WTC11 (cell line): Measurements from ENCODE around the gene SOX5. TPM values are rescaled to one million over a fixed set of nuclear protein-coding genes. Genes with fewer than 3 reads are reported as not detected.

Experiments used
- ATAC-seq: fragments of 200-7000 bp; cut with Tn5 transposase; 2 replicates; pipeline ENCODE4 v1.10.0; 2021; ENCODE audit warnings: mild to moderate bottlenecking, moderate library complexity
- CTCF ChIA-PET: fragments of 300-600 bp; sonication (Branson Sonifier 250); formaldehyde crosslinking; loops from one replicate; lab custom pipeline; 2021; ENCODE audit warnings: antibody characterized with exemption; lab: Charles Lee
- POLR2A ChIA-PET: fragments of 350-600 bp; sonication (Branson Sonifier 250); formaldehyde crosslinking; loops from one replicate; lab custom pipeline; 2021; ENCODE audit warnings: antibody characterized with exemption; lab: Charles Lee
- DNase-seq: peaks from one replicate; pipeline ENCODE4 v3.0.0; 2021; ENCODE audit warnings: low spot score
- H3K27ac Mint-ChIP-seq: 2 replicates; pipeline ENCODE4 v1.8.0; 2021; ENCODE audit warnings: mixed read lengths
- H3K27me3 Mint-ChIP-seq: 2 replicates; pipeline ENCODE4 v1.8.0; 2021; ENCODE audit warnings: low read depth, mild to moderate bottlenecking, moderate library complexity, mixed read lengths
- H3K36me3 Mint-ChIP-seq: 2 replicates; pipeline ENCODE4 v1.8.0; 2021; ENCODE audit warnings: mixed read lengths
- H3K4me1 Mint-ChIP-seq: 2 replicates; pipeline ENCODE4 v1.8.0; 2022; ENCODE audit warnings: mixed read lengths
- H3K4me3 Mint-ChIP-seq: 2 replicates; pipeline ENCODE4 v1.8.0; 2021; ENCODE audit warnings: mild to moderate bottlenecking, moderate library complexity, mixed read lengths
- H3K9me3 Mint-ChIP-seq: 2 replicates; pipeline ENCODE4 v1.8.0; 2021; ENCODE audit warnings: mixed read lengths
- CBFB ChIP-seq: sonication (generic); formaldehyde crosslinking; IDR thresholded peaks from 2 replicates; pipeline ENCODE4 v1.8.1; 2022; ENCODE audit warnings: mild to moderate bottlenecking, low read depth, missing genetic modification reagents
- ETV6 ChIP-seq: sonication (generic); formaldehyde crosslinking; IDR thresholded peaks from 2 replicates; pipeline ENCODE4 v1.8.1; 2022; ENCODE audit warnings: mild to moderate bottlenecking, missing genetic modification reagents
- HMGA2 ChIP-seq: fragments of 250-450 bp; sonication (Bioruptor Pico); IDR thresholded peaks from 2 replicates; pipeline ENCODE4 v1.4.0; 2021; ENCODE audit warnings: mild to moderate bottlenecking, moderate library complexity
- KAT7 ChIP-seq: sonication (generic); formaldehyde crosslinking; IDR thresholded peaks from 2 replicates; pipeline ENCODE4 v1.8.1; 2023; ENCODE audit warnings: missing genetic modification reagents, mild to moderate bottlenecking, borderline replicate concordance
- NFATC4 ChIP-seq: fragments of 250-450 bp; sonication (Bioruptor Pico); IDR thresholded peaks from 2 replicates; pipeline ENCODE4 v1.9.0; 2021; ENCODE audit warnings: mild to moderate bottlenecking
- SMAD4 ChIP-seq: sonication (generic); formaldehyde crosslinking; IDR thresholded peaks from 2 replicates; pipeline ENCODE4 v1.8.0; 2022; ENCODE audit warnings: mild to moderate bottlenecking, missing genetic modification reagents
- TCF7 ChIP-seq: sonication (generic); formaldehyde crosslinking; IDR thresholded peaks from 2 replicates; pipeline ENCODE4 v1.8.0; 2022; ENCODE audit warnings: mild to moderate bottlenecking, low read depth, missing genetic modification reagents, moderate library complexity
- TEAD4 ChIP-seq: sonication (generic); formaldehyde crosslinking; IDR thresholded peaks from 2 replicates; pipeline ENCODE4 v1.8.0; 2022; ENCODE audit warnings: mild to moderate bottlenecking, missing genetic modification reagents
- ZNF138 ChIP-seq: sonication (generic); formaldehyde crosslinking; conservative IDR thresholded peaks from 2 replicates; pipeline ENCODE4 v1.8.1; 2022; ENCODE audit warnings: mild to moderate bottlenecking, moderate library complexity, missing genetic modification reagents
- ZNF219 ChIP-seq: sonication (generic); formaldehyde crosslinking; IDR thresholded peaks from 2 replicates; pipeline ENCODE4 v1.8.0; 2023; ENCODE audit warnings: missing genetic modification reagents, mild to moderate bottlenecking, borderline replicate concordance
- ZNF263 ChIP-seq: sonication (generic); formaldehyde crosslinking; IDR thresholded peaks from 2 replicates; pipeline ENCODE4 v1.8.1; 2022; ENCODE audit warnings: low read depth, mild to moderate bottlenecking, moderate library complexity, missing genetic modification reagents
- ZNF396 ChIP-seq: fragments of 250-450 bp; sonication (Bioruptor Pico); IDR thresholded peaks from 2 replicates; pipeline ENCODE4 v1.8.0; 2021; ENCODE audit warnings: mild to moderate bottlenecking, moderate library complexity, borderline replicate concordance
- ZNF416 ChIP-seq: fragments of 250-450 bp; sonication (Bioruptor Pico); IDR thresholded peaks from 2 replicates; pipeline ENCODE4 v1.9.0; 2021; ENCODE audit warnings: mild to moderate bottlenecking, inconsistent platforms
- ZNF423 ChIP-seq: fragments of 250-450 bp; sonication (Bioruptor Pico); IDR thresholded peaks from 2 replicates; pipeline ENCODE4 v2.1.2; 2022; ENCODE audit warnings: mild to moderate bottlenecking, moderate library complexity
- total RNA-seq: library from RNA; stranded (reverse); gene quantifications from 3 replicates; pipeline ENCODE4 v1.2.3, GENCODE V29; 2021
- TF ChIP-seq, protein P1 (sequence below): sonication (generic); formaldehyde crosslinking; IDR thresholded peaks from 2 replicates; pipeline ENCODE4 v1.8.1; 2022; ENCODE audit warnings: missing genetic modification reagents, borderline replicate concordance
- TF ChIP-seq, protein P2 (sequence below): fragments of 250-450 bp; sonication (Bioruptor Pico); IDR thresholded peaks from 2 replicates; pipeline ENCODE4 v2.1.2; 2022; ENCODE audit warnings: mild to moderate bottlenecking, moderate library complexity
- TF ChIP-seq, protein P3 (sequence below): sonication (generic); formaldehyde crosslinking; IDR thresholded peaks from 2 replicates; pipeline ENCODE4 v1.8.0; 2023; ENCODE audit warnings: mild to moderate bottlenecking, missing genetic modification reagents
- TF ChIP-seq, protein P4 (sequence below): fragments of 250-450 bp; sonication (Bioruptor Pico); conservative IDR thresholded peaks from 2 replicates; pipeline ENCODE4 v1.9.0; 2021; ENCODE audit warnings: mild to moderate bottlenecking
- TF ChIP-seq, protein P5 (sequence below): sonication (generic); formaldehyde crosslinking; IDR thresholded peaks from 2 replicates; pipeline ENCODE4 v1.8.1; 2023; ENCODE audit warnings: mild to moderate bottlenecking, missing genetic modification reagents, moderate library complexity
- TF ChIP-seq, protein P6 (sequence below): fragments of 250-450 bp; sonication (Bioruptor Pico); IDR thresholded peaks from 2 replicates; pipeline ENCODE4 v1.9.0; 2021; ENCODE audit warnings: mild to moderate bottlenecking

The SOX5 gene
- total RNA-seq, 1 experiment from 2014 or later, result 2.3 TPM

DNA sequence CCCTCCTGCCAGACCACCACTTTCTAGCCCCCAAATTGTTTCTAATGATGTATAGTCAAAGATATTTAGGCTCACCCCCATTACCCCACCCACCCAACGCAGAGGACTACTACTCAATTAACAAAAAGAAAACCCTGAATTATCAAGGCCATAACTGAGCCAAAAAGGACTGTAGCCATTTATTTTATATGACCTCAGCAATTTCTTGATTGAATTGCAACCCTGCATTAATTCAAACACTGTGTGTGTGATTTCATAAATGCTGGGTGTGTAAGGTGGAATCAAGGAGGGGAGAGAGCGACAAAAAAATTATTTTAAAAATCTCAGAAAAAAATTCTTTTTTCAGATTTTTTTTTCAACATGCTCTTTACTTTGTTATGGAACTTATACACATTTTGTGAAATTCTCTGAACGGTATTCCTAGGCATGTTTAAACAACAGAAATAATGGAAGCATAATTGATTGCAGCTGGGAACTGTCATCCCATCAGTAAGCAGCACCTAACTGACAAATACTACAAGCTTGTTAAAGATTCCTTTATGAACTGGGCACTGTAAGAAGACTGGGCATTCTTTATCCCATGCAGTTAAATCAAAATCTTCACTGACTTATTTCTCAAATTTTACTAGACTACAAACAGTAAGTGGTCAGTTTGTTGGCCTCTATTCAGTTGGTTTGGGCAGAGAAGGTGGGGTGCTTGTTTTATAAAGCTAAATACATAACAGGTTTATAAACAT is 179.1 kb downstream of the SOX5 start:
- TF ChIP-seq, protein P1, sequence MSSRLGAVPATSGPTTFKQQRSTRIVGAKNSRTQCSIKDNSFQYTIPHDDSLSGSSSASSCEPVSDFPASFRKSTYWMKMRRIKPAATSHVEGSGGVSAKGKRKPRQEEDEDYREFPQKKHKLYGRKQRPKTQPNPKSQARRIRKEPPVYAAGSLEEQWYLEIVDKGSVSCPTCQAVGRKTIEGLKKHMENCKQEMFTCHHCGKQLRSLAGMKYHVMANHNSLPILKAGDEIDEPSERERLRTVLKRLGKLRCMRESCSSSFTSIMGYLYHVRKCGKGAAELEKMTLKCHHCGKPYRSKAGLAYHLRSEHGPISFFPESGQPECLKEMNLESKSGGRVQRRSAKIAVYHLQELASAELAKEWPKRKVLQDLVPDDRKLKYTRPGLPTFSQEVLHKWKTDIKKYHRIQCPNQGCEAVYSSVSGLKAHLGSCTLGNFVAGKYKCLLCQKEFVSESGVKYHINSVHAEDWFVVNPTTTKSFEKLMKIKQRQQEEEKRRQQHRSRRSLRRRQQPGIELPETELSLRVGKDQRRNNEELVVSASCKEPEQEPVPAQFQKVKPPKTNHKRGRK (CRISPR knock-in tag), result no peak
- TF ChIP-seq ZNF138 (CRISPR knock-in tag) (no peak), ZNF423 (no peak), TEAD4 (CRISPR knock-in tag) (no peak), ZNF219 (CRISPR knock-in tag) (no peak), KAT7 (CRISPR knock-in tag) (no peak), ZNF263 (CRISPR knock-in tag) (no peak), NFATC4 (CRISPR knock-in tag) (no peak), TCF7 (CRISPR knock-in tag) (no peak), HMGA2 (CRISPR knock-in tag) (no peak), ETV6 (CRISPR knock-in tag) (no peak), ZNF396 (CRISPR knock-in tag) (no peak), SMAD4 (CRISPR knock-in tag) (no peak), CBFB (CRISPR knock-in tag) (no peak), ZNF416 (CRISPR knock-in tag) (no peak)
- TF ChIP-seq, protein P2, sequence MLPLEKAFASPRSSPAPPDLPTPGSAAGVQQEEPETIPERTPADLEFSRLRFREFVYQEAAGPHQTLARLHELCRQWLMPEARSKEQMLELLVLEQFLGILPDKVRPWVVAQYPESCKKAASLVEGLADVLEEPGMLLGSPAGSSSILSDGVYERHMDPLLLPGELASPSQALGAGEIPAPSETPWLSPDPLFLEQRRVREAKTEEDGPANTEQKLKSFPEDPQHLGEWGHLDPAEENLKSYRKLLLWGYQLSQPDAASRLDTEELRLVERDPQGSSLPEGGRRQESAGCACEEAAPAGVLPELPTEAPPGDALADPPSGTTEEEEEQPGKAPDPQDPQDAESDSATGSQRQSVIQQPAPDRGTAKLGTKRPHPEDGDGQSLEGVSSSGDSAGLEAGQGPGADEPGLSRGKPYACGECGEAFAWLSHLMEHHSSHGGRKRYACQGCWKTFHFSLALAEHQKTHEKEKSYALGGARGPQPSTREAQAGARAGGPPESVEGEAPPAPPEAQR (CRISPR knock-in tag), result no peak
- TF ChIP-seq, protein P3, sequence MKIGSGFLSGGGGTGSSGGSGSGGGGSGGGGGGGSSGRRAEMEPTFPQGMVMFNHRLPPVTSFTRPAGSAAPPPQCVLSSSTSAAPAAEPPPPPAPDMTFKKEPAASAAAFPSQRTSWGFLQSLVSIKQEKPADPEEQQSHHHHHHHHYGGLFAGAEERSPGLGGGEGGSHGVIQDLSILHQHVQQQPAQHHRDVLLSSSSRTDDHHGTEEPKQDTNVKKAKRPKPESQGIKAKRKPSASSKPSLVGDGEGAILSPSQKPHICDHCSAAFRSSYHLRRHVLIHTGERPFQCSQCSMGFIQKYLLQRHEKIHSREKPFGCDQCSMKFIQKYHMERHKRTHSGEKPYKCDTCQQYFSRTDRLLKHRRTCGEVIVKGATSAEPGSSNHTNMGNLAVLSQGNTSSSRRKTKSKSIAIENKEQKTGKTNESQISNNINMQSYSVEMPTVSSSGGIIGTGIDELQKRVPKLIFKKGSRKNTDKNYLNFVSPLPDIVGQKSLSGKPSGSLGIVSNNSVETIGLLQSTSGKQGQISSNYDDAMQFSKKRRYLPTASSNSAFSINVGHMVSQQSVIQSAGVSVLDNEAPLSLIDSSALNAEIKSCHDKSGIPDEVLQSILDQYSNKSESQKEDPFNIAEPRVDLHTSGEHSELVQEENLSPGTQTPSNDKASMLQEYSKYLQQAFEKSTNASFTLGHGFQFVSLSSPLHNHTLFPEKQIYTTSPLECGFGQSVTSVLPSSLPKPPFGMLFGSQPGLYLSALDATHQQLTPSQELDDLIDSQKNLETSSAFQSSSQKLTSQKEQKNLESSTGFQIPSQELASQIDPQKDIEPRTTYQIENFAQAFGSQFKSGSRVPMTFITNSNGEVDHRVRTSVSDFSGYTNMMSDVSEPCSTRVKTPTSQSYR (CRISPR knock-in tag), result no peak
- TF ChIP-seq, protein P4, sequence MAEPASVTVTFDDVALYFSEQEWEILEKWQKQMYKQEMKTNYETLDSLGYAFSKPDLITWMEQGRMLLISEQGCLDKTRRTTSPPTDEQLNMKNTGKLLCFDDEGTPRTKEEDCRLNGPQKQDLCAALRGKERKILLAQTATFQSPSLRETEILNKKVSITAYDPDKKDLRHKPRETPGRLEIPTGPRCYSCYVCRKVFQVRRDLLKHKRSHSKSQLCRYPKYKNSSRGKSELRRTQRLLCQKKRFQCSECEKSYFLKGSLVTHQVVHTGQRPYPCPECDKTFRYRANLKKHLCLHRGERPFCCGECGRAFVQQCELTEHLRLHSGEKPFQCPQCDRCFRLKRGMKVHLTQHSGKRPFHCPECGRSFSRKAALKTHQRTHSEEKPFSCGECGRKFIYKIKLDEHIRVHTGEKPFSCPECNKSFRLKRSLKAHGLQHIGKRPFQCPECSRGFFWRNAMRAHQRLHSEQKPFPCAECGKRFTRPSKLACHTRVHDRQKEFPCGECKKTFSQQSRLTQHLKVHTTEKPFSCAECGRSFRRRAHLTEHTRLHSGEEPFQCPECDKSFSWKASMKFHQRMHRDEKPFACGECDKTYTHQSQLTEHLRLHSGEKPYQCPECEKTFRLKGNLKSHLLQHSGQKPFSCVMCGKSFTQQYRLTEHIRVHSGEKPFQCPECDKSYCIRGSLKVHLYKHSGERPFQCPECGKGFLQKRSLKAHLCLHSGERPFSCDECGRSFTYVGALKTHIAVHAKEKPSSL (CRISPR knock-in tag), result no peak
- TF ChIP-seq, protein P5, sequence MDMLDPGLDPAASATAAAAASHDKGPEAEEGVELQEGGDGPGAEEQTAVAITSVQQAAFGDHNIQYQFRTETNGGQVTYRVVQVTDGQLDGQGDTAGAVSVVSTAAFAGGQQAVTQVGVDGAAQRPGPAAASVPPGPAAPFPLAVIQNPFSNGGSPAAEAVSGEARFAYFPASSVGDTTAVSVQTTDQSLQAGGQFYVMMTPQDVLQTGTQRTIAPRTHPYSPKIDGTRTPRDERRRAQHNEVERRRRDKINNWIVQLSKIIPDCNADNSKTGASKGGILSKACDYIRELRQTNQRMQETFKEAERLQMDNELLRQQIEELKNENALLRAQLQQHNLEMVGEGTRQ (CRISPR knock-in tag), result no peak
- TF ChIP-seq, protein P6, sequence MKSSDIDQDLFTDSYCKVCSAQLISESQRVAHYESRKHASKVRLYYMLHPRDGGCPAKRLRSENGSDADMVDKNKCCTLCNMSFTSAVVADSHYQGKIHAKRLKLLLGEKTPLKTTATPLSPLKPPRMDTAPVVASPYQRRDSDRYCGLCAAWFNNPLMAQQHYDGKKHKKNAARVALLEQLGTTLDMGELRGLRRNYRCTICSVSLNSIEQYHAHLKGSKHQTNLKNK, result no peak
- TF ChIP-seq, all 79 proteins: peak for 0
- Mint-ChIP-seq H3K4me1 (peaks cover 30% of the 10 kb centered on the region), H3K4me3 (no peak overlapping the region), H3K9me3 (no peaks in the 10 kb centered on the region), H3K27me3 (no peaks in the 10 kb centered on the region), H3K27ac (no peak overlapping the region), H3K36me3 (no peaks in the 10 kb centered on the region)
- ChIA-PET POLR2A (no interaction called here), CTCF (no interaction called here)
- DNase-seq (no peak), ATAC-seq (no peak)
